ENCODE measurements around the gene CCDC33. TPM values are rescaled to one million over a fixed set of nuclear protein-coding genes. Genes with fewer than 3 reads are reported as not detected.
"Not testable (repeated sequence)": the region's sequence is repeated elsewhere in the genome, so short reads cannot be mapped to it uniquely, and the experiment has no call there.

Gene CCDC33
- total RNA-seq, 1 experiment from 2014 or later, result 2.7 TPM

GRCh38 chr15:74360855-74361254 is 124.7 kb downstream of the CCDC33 start:
- DNase-seq; BruUV-seq (replicated peaks); CTCF ChIA-PET; intact Hi-C loops (cut with micrococcal nuclease; ENCODE audit: unreplicated experiment); H3K27ac Mint-ChIP-seq (ENCODE audit: unreplicated experiment); H3K4me3 Mint-ChIP-seq (ENCODE audit: low read depth, unreplicated experiment); H3K36me3 Mint-ChIP-seq (ENCODE audit: insufficient read depth, unreplicated experiment); H3K9me3 Mint-ChIP-seq (ENCODE audit: low read depth, unreplicated experiment); H3K4me1 Mint-ChIP-seq (ENCODE audit: low read depth, unreplicated experiment): not testable (repeated sequence)
- peaks cover 41% of the 10 kb centered on the region for H3K27me3 Mint-ChIP-seq (ENCODE audit: unreplicated experiment)

- no TSS peak for BruUV-seq (replicated peaks)
- CTCF ChIA-PET, result no interaction called here
- H3K36me3 Mint-ChIP-seq (ENCODE audit: insufficient read depth, unreplicated experiment), result no peaks in the 10 kb centered on the region
- H3K27ac Mint-ChIP-seq (ENCODE audit: unreplicated experiment), result no peak overlapping the region
- no peak for TF ChIP-seq CTCF (IDR thresholded peaks at IDR 0.05; ENCODE audit: unreplicated experiment)
- intact Hi-C loops (cut with micrococcal nuclease; ENCODE audit: unreplicated experiment), result no loop called here
- no peak overlapping the region for H3K4me3 Mint-ChIP-seq (ENCODE audit: low read depth, unreplicated experiment)
- peaks cover 57% of the 10 kb centered on the region for H3K27me3 Mint-ChIP-seq (ENCODE audit: unreplicated experiment)
- DNase-seq, result no peak
- no peaks in the 10 kb centered on the region for H3K9me3 Mint-ChIP-seq (ENCODE audit: low read depth, unreplicated experiment)
- H3K4me1 Mint-ChIP-seq (ENCODE audit: low read depth, unreplicated experiment), result no peaks in the 10 kb centered on the region
Measured at GRCh38 chr15:74362482-74362881, 126.4 kb downstream of the CCDC33 start.

- CTCF ChIA-PET, result interaction anchor here (0.6 to 0.7 kb wide), 4 partner anchors 135 to 451 kb away, joined by 3 to 6 read pairs (median 4); no protein-coding TSS in a partner anchor
- Mint-ChIP-seq H3K36me3 (ENCODE audit: insufficient read depth, unreplicated experiment) (no peaks in the 10 kb centered on the region), H3K4me1 (ENCODE audit: low read depth, unreplicated experiment) (peaks cover 10% of the 10 kb centered on the region), H3K9me3 (ENCODE audit: low read depth, unreplicated experiment) (no peaks in the 10 kb centered on the region), H3K4me3 (ENCODE audit: low read depth, unreplicated experiment) (no peak overlapping the region), H3K27me3 (ENCODE audit: unreplicated experiment) (peaks cover 83% of the 10 kb centered on the region), H3K27ac (ENCODE audit: unreplicated experiment) (no peak overlapping the region)
- no peak for DNase-seq
- TF ChIP-seq CTCF (IDR thresholded peaks at IDR 0.05; ENCODE audit: unreplicated experiment), result no peak
- BruUV-seq (replicated peaks), result no TSS peak
- intact Hi-C loops (cut with micrococcal nuclease; ENCODE audit: unreplicated experiment), result no loop called here
Measured at GRCh38 chr15:74364936-74365597, 128.9 kb downstream of the CCDC33 start.

- peaks cover 10% of the 10 kb centered on the region for H3K4me1 Mint-ChIP-seq (ENCODE audit: low read depth, unreplicated experiment)
- no peak overlapping the region for H3K27ac Mint-ChIP-seq (ENCODE audit: unreplicated experiment)
- no peaks in the 10 kb centered on the region for H3K36me3 Mint-ChIP-seq (ENCODE audit: insufficient read depth, unreplicated experiment)
- no peak overlapping the region for H3K4me3 Mint-ChIP-seq (ENCODE audit: low read depth, unreplicated experiment)
- BruUV-seq (replicated peaks), result no TSS peak
- intact Hi-C loops (cut with micrococcal nuclease; ENCODE audit: unreplicated experiment), result no loop called here
- CTCF ChIA-PET, result interaction anchor here (0.7 kb wide), 2 partner anchors 171 to 263 kb away, joined by 4 to 6 read pairs; no protein-coding TSS in a partner anchor
- peaks cover 90% of the 10 kb centered on the region for H3K27me3 Mint-ChIP-seq (ENCODE audit: unreplicated experiment)
- no peak for TF ChIP-seq CTCF (IDR thresholded peaks at IDR 0.05; ENCODE audit: unreplicated experiment)
- no peak for DNase-seq
- no peaks in the 10 kb centered on the region for H3K9me3 Mint-ChIP-seq (ENCODE audit: low read depth, unreplicated experiment)
Measured at GRCh38 chr15:74365598-74366445, 129.7 kb downstream of the CCDC33 start.

Data from Calu3 (cell line).